ENCODE data around the gene SNRNP27. TPM values are rescaled to one million over a fixed set of nuclear protein-coding genes. Genes with fewer than 3 reads are reported as not detected.

SNRNP27 gene
- total and polyA plus RNA-seq, 9 of the 15 experiments (the other 6 are each of a cell fraction or from before 2014, with no cell fraction given), result 29.2 to 102 (median 65.7) TPM

DNA sequence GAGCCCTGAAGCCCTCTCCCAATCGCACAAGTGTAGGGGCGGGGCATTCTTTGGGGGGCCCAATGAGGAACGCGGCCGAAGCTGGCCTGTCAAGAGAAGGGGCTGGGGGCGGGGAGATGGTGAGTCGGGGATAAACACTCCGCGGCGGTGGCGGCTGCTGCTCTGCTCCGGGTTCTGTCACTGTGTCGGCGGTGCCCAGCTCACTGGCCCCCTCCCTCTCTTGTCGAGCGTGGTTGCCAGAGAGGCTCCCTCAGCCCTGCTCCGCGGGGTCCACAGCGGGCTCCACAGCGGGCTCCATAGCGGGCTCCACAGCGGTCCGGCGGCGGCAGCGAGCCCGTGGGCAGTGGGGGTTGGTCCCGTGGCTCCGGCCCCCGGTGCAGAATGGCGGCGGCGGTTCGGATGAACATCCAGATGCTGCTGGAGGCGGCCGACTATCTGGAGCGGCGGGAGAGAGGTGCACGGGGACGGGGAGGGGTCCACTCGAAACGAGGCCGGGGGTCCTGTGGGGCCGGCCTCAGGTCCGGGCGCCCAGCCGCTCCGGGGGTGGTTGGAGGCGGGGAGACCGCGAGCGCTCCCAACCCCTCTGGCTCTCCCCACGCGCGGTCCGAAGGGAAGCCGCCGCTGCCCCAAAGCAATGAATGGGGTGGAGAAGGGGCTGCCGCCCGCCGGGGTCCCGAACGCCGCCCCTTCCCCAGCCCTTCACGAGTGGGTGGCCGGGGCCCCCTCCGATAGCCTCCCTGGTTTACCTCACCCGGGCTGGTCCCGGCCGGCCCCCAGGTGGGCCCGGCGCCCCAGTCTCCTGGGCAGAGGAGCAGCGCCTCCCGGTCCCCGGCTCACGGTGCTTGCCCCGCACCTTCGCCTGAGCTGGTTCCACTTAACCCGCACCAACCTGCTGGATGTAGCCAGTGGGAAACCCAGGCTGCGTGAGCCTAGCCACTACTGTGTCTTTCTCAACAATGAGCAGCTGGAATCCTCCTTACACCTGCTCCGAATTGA, 21.5 kb downstream of the SNRNP27 start, which contains the start of gene MXD1 (continued):
- TF ChIP-seq, protein P1, sequence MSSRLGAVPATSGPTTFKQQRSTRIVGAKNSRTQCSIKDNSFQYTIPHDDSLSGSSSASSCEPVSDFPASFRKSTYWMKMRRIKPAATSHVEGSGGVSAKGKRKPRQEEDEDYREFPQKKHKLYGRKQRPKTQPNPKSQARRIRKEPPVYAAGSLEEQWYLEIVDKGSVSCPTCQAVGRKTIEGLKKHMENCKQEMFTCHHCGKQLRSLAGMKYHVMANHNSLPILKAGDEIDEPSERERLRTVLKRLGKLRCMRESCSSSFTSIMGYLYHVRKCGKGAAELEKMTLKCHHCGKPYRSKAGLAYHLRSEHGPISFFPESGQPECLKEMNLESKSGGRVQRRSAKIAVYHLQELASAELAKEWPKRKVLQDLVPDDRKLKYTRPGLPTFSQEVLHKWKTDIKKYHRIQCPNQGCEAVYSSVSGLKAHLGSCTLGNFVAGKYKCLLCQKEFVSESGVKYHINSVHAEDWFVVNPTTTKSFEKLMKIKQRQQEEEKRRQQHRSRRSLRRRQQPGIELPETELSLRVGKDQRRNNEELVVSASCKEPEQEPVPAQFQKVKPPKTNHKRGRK (tag; IDR thresholded peaks at IDR 0.05), result no peak
- TF ChIP-seq KDM2B (CRISPR knock-in tag; IDR thresholded peaks at IDR 0.05) (no peak), ZNF274 (IDR thresholded peaks at IDR 0.05; ENCODE audit: borderline replicate concordance, low read depth, low read length) (no peak), GTF2F1 (IDR thresholded peaks at IDR 0.05; ENCODE audit: low read depth, low read length) (no peak), ZSCAN29 (IDR thresholded peaks at IDR 0.05) (no peak), SRF (CRISPR knock-in tag; IDR thresholded peaks at IDR 0.05) (no peak), HDAC2 (IDR thresholded peaks at IDR 0.05) (peak; percentile 32; the same call in 1 of the 2 replicates), ZC3H4 (CRISPR knock-in tag; IDR thresholded peaks at IDR 0.05; ENCODE audit: borderline replicate concordance) (peak; percentile 70; the same call in 1 of the 2 replicates)
- TF ChIP-seq, protein P2, sequence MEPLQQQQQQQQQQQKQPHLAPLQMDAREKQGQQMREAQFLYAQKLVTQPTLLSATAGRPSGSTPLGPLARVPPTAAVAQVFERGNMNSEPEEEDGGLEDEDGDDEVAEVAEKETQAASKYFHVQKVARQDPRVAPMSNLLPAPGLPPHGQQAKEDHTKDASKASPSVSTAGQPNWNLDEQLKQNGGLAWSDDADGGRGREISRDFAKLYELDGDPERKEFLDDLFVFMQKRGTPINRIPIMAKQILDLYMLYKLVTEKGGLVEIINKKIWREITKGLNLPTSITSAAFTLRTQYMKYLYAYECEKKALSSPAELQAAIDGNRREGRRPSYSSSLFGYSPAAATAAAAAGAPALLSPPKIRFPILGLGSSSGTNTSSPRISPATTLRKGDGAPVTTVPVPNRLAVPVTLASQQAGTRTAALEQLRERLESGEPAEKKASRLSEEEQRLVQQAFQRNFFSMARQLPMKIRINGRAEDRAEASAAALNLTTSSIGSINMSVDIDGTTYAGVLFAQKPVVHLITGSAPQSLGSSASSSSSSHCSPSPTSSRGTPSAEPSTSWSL (CRISPR knock-in tag; IDR thresholded peaks at IDR 0.05; ENCODE audit: borderline replicate concordance), result no peak
- TF ChIP-seq, protein P3, sequence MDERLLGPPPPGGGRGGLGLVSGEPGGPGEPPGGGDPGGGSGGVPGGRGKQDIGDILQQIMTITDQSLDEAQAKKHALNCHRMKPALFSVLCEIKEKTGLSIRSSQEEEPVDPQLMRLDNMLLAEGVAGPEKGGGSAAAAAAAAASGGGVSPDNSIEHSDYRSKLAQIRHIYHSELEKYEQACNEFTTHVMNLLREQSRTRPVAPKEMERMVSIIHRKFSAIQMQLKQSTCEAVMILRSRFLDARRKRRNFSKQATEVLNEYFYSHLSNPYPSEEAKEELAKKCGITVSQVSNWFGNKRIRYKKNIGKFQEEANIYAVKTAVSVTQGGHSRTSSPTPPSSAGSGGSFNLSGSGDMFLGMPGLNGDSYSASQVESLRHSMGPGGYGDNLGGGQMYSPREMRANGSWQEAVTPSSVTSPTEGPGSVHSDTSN (CRISPR knock-in tag; IDR thresholded peaks at IDR 0.05; ENCODE audit: low read depth), result no peak
- TF ChIP-seq, protein P3 (tag; conservative IDR thresholded peaks at IDR 0.05; ENCODE audit: low read depth), result no peak; the same call in 1 of the 2 replicates
- TF ChIP-seq, protein P4, sequence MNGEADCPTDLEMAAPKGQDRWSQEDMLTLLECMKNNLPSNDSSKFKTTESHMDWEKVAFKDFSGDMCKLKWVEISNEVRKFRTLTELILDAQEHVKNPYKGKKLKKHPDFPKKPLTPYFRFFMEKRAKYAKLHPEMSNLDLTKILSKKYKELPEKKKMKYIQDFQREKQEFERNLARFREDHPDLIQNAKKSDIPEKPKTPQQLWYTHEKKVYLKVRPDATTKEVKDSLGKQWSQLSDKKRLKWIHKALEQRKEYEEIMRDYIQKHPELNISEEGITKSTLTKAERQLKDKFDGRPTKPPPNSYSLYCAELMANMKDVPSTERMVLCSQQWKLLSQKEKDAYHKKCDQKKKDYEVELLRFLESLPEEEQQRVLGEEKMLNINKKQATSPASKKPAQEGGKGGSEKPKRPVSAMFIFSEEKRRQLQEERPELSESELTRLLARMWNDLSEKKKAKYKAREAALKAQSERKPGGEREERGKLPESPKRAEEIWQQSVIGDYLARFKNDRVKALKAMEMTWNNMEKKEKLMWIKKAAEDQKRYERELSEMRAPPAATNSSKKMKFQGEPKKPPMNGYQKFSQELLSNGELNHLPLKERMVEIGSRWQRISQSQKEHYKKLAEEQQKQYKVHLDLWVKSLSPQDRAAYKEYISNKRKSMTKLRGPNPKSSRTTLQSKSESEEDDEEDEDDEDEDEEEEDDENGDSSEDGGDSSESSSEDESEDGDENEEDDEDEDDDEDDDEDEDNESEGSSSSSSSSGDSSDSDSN (IDR thresholded peaks at IDR 0.05; ENCODE audit: borderline replicate concordance in 1 of 2, low read depth in 2 of 2, low read length in 2 of 2), result peak; percentile 65 to 76; a peak in 2 of 4 replicates
- TF ChIP-seq, protein P5, sequence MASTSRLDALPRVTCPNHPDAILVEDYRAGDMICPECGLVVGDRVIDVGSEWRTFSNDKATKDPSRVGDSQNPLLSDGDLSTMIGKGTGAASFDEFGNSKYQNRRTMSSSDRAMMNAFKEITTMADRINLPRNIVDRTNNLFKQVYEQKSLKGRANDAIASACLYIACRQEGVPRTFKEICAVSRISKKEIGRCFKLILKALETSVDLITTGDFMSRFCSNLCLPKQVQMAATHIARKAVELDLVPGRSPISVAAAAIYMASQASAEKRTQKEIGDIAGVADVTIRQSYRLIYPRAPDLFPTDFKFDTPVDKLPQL (IDR thresholded peaks at IDR 0.05; ENCODE audit: extremely low read depth, insufficient read length), result peak; percentile 45
